Astrocyte of the spinal cord (primary cell): ENCODE data around the gene PABPC1L.

Experiments used
- DNase-seq: peaks from one replicate; pipeline ENCODE4 v3.0.0; 2011; ENCODE audit warnings: low read depth, low spot score
- H3K4me3 ChIP-seq: 2 replicates; pipeline ENCODE4 v1.5.1; 2011; ENCODE audit warnings: low read depth, mild to moderate bottlenecking, low read length, moderate library complexity
- in situ Hi-C: cut with HindIII; loops from 2 replicates; pipeline ENCODE4 v1.10.0; 2017; ENCODE audit warnings: low sequenced_read_pairs
- TF ChIP-seq, protein P1 (sequence below): IDR thresholded peaks from 2 replicates; pipeline ENCODE4 v1.5.1; 2012; ENCODE audit warnings: low read depth, mild to moderate bottlenecking, low read length, inconsistent platforms

Gene PABPC1L

DNA sequence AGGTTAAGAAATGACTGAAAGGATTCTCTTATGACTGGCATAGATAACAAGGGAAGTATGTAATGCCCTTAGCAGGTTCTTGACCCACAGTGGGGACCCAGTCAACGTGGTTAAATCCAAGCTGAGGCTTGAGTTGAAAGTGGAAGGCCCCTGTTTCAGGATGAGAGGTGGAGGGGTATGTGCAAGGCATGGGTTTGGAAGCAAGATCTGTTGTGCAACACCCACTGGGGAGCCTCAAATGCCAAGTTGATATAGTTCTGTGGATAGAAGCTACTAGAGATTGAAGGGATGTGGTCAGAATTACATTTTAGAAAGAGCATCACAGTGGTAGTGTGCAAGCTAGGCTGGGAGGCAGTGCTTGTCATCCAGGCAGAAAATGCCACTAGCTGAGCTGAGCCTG lies 5.1 kb downstream of the PABPC1L start:
- TF ChIP-seq, protein P1, sequence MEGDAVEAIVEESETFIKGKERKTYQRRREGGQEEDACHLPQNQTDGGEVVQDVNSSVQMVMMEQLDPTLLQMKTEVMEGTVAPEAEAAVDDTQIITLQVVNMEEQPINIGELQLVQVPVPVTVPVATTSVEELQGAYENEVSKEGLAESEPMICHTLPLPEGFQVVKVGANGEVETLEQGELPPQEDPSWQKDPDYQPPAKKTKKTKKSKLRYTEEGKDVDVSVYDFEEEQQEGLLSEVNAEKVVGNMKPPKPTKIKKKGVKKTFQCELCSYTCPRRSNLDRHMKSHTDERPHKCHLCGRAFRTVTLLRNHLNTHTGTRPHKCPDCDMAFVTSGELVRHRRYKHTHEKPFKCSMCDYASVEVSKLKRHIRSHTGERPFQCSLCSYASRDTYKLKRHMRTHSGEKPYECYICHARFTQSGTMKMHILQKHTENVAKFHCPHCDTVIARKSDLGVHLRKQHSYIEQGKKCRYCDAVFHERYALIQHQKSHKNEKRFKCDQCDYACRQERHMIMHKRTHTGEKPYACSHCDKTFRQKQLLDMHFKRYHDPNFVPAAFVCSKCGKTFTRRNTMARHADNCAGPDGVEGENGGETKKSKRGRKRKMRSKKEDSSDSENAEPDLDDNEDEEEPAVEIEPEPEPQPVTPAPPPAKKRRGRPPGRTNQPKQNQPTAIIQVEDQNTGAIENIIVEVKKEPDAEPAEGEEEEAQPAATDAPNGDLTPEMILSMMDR, result no peak
- no peak for DNase-seq
- in situ Hi-C loops, result no loop called here
- no peak overlapping the region for H3K4me3 ChIP-seq

DNA sequence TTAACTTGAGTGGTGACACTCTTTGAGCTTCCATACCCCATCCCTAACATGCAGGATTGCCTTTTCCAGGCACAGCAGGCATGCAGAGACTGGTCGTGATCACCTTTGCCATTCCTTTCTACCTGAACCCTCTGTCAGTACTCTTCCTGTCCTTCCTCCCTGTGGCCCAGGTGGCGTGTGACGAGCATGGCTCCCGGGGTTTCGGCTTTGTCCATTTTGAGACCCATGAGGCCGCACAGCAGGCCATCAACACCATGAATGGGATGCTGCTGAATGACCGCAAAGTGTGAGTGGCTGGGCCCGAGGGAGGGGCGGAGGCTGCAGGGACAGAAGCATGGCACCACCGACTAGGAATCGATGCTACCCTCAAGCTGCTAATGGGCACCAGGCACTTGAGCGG lies 6.7 kb downstream of the PABPC1L start:
- DNase-seq, result no peak
- no peak overlapping the region for H3K4me3 ChIP-seq
- in situ Hi-C loops, result no loop called here
- TF ChIP-seq, protein P1, result no peak

DNA sequence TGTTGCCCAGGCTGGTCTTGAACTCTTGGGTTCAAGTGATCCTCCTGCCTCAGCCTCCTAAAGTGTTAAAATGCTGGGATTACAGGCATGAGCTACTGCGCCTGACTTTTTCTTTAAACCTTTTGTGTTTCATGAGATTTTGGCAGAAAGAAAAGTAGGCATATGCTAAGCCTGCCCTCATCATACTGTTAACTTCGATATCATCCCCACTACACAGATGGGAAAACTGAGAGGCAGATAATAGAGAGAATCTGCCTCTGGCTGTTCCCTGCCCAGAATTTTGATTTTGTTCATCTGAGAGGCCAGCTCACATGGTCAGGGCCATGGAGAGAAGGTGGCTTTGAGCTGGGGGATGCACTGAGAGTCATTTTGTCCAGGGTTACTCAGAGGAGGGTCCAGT lies 7.5 kb downstream of the PABPC1L start:
- no peak for DNase-seq
- H3K4me3 ChIP-seq, result no peak overlapping the region
- in situ Hi-C loops, result no loop called here
- TF ChIP-seq, protein P1, result no peak

DNA sequence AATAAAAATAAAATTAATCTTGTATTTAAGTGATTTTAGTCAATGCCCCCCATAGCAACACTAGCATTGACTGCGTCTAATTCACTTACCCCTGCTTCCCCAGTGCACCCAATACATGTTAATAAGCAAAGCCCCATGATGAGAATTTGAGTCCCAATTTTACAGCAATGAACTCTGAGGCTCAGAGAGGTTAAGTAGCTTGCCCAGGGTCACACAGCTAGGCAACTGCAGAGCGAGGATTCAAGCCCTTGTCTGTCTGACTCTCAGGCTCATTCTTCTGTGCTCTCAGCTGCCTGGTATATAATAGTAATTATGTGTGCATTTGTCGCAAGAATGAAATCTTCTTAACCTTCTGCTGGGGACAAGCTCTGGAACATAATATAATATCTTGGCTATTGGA lies 8.5 kb downstream of the PABPC1L start:
- no peak overlapping the region for H3K4me3 ChIP-seq
- TF ChIP-seq, protein P1, result no peak
- in situ Hi-C loops, result no loop called here
- DNase-seq, result no peak

DNA sequence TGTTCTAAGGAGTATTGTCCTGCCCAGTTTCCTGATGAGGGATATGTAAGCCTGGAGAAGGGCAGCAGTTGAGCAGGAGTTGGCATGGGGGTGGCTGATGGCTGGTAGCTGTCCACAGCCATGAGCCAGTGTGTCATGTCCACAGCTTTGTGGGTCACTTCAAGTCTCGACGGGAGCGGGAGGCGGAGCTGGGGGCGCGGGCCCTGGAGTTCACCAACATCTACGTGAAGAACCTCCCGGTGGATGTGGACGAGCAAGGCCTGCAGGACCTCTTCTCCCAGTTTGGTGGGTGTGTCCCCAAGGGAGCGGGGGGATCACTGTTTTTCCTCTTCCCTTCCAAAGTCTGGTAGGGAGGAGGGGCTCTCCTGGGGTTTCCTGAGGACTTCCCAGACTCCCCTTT lies 8.9 kb downstream of the PABPC1L start:
- TF ChIP-seq, protein P1, result no peak
- no peak for DNase-seq
- no peak overlapping the region for H3K4me3 ChIP-seq
- in situ Hi-C loops, result no loop called here

DNA sequence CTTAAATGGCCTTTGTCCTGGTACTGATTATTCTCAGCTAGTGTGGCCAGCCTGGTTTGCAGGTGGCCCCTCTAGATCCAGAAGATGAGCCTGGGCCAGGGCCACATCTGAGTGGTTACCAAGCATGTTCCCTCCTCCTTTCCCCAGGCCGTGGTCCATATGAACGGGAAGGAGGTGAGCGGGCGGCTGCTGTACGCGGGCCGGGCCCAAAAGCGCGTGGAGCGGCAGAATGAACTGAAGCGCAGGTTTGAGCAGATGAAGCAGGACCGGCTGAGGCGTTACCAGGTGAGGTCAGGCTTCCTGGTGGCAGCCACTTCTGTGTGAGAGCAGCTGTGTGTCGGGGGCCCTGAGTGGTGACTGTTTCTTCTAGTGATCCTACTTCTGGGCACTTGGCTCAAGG lies 11.6 kb downstream of the PABPC1L start:
- no peak overlapping the region for H3K4me3 ChIP-seq
- TF ChIP-seq, protein P1, result no peak
- in situ Hi-C loops, result no loop called here
- DNase-seq, result no peak

DNA sequence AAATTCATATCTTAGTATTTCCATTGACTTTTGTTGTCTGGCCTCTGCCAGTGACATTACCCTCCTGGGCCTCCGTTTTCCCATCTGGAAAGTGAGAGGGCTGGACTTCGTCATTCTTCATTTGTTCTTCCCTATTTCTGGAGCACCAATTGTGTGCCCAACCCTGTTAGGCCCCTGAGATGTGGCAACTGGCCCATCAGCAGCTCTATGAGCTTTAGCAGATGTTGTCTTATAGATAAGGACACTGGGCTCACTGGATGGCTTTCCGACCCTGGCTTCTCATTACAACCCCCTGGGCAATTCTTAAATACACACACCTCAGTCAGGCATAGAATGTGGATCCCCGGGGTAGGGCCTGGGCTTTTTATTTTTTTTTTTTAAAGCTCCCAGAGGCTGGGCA lies 14.7 kb downstream of the PABPC1L start:
- in situ Hi-C loops, result no loop called here
- H3K4me3 ChIP-seq, result no peak overlapping the region
- no peak for DNase-seq
- TF ChIP-seq, protein P1, result no peak
